Lower lobe of right lung (tissue), 2 donors: ENCODE results near the gene APEX1. TPM values are rescaled to one million over a fixed set of nuclear protein-coding genes. Genes with fewer than 3 reads are reported as not detected.
A peak's percentile ranks its signal among the peaks of the same experiment; 100 is the strongest.
"Not testable (repeated sequence)": the region's sequence is repeated elsewhere in the genome, so short reads cannot be mapped to it uniquely, and the experiment has no call there.

Experiments
- ATAC-seq, 2 donors: fragments of 200-7000 bp; cut with Tn5 transposase; one replicate each; pipeline ENCODE4 v1.9.1; 2020 to 2022; ENCODE audit warnings: mild to moderate bottlenecking in 2 of 2, moderate library complexity in 2 of 2
- DNase-seq: peaks from one replicate; pipeline ENCODE4 v3.0.0-alpha.2; 2020
- H3K27ac ChIP-seq: fragments of 200-600 bp; one replicate; pipeline ENCODE4 v1.8.0; 2022
- H3K27me3 ChIP-seq: fragments of 200-600 bp; one replicate; pipeline ENCODE4 v1.8.0; 2022; ENCODE audit warnings: low read depth
- H3K36me3 ChIP-seq: fragments of 200-600 bp; one replicate; pipeline ENCODE4 v1.8.0; 2022; ENCODE audit warnings: mild to moderate bottlenecking
- H3K4me1 ChIP-seq: fragments of 200-600 bp; one replicate; pipeline ENCODE4 v1.8.0; 2022
- H3K4me3 ChIP-seq: fragments of 200-600 bp; one replicate; pipeline ENCODE4 v1.8.0; 2022; ENCODE audit warnings: mild to moderate bottlenecking
- H3K9me3 ChIP-seq: fragments of 200-600 bp; one replicate; pipeline ENCODE4 v1.8.0; 2022
- CTCF ChIP-seq: fragments of 200-600 bp; IDR thresholded peaks from one replicate; pipeline ENCODE4 v1.8.0; 2022; ENCODE audit warnings: antibody characterized with exemption, mild to moderate bottlenecking
- intact Hi-C: fragments of 100-400 bp; cut with DNase I; formaldehyde crosslinking; loops from one replicate; pipeline ENCODE4 v1.11.0; 2022
- total RNA-seq: library from RNA; stranded (reverse); fragmentation: NEBNext Ultra II Directional; extraction: Animal tissue kit (Norgen Biotek cat#: 25700); gene quantifications from one replicate; pipeline ENCODE4 v1.2.1, GENCODE V29; 2021
- donor health status: DM: no; HTN: yes; CAD: no; lungs with severe emphysema.

The APEX1 gene
- total RNA-seq, 1 donor from 2014 or later, result 103 TPM

- Histone ChIP-seq H3K27ac (no peak overlapping the region), H3K36me3 (no peaks in the 10 kb centered on the region), H3K4me1 (no peaks in the 10 kb centered on the region), H3K27me3 (peaks cover 14% of the 10 kb centered on the region), H3K4me3 (no peak overlapping the region), H3K9me3 (no peaks in the 10 kb centered on the region)
- ATAC-seq (no peak), DNase-seq (no peak)
- intact Hi-C loops, result no loop called here
- no peak for TF ChIP-seq CTCF
Observed at GRCh38 chr14:20438664-20439063, 16.4 kb upstream of the APEX1 start.

GRCh38 chr14:20440465-20440864, 14.6 kb upstream of the APEX1 start:
- Histone ChIP-seq H3K27ac (no peak overlapping the region), H3K36me3 (peaks cover 3% of the 10 kb centered on the region), H3K9me3 (no peaks in the 10 kb centered on the region), H3K4me1 (no peaks in the 10 kb centered on the region), H3K4me3 (no peak overlapping the region), H3K27me3 (peaks cover 5% of the 10 kb centered on the region)
- intact Hi-C loops, result no loop called here
- DNase-seq (no peak), ATAC-seq (no peak)
- TF ChIP-seq CTCF, result no peak

DNA sequence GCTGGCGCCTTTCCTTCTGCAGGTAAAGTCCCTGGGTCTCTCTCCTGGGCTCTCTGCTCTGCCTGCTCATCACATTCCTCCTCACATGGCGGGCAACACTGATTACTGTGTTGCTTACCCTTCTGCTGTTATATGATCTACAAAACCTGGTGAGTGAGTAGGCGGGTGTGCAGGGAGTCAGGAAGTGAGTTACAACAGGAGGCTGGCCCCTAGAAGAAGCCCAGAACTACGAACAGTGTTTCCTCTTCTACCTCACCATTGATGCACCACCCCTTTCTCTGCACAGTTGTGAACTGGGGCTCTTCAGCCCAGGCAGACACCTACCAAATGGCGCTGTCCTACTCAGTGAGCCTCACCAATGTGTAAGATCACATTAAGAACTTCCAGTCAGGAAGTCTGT, 14.1 kb upstream of the APEX1 start:
- ATAC-seq (peak in 1 of 2 donors; percentile 53), DNase-seq (no peak)
- Histone ChIP-seq H3K27me3 (peaks cover 1% of the 10 kb centered on the region), H3K4me3 (no peak overlapping the region), H3K36me3 (peaks cover 8% of the 10 kb centered on the region), H3K27ac (no peak overlapping the region), H3K9me3 (no peaks in the 10 kb centered on the region), H3K4me1 (no peaks in the 10 kb centered on the region)
- intact Hi-C loops, result no loop called here
- no peak for TF ChIP-seq CTCF

- intact Hi-C loops, result no loop called here
- H3K27me3 ChIP-seq, result no peaks in the 10 kb centered on the region
- ATAC-seq, result no peak
- no peak for DNase-seq
- no peaks in the 10 kb centered on the region for H3K9me3 ChIP-seq
- no peaks in the 10 kb centered on the region for H3K4me1 ChIP-seq
- H3K27ac ChIP-seq, result no peak overlapping the region
- peaks cover 13% of the 10 kb centered on the region for H3K36me3 ChIP-seq
- H3K4me3 ChIP-seq, result no peak overlapping the region
- TF ChIP-seq CTCF, result no peak
Observed at GRCh38 chr14:20441461-20441860, 13.6 kb upstream of the APEX1 start.

GRCh38 chr14:20443650-20444049, 11.4 kb upstream of the APEX1 start:
- H3K4me1 ChIP-seq, intact Hi-C loops, H3K9me3 ChIP-seq, H3K4me3 ChIP-seq, H3K27ac ChIP-seq, ATAC-seq, DNase-seq, H3K27me3 ChIP-seq: not testable (repeated sequence)
- peaks cover 35% of the 10 kb centered on the region for H3K36me3 ChIP-seq

DNA sequence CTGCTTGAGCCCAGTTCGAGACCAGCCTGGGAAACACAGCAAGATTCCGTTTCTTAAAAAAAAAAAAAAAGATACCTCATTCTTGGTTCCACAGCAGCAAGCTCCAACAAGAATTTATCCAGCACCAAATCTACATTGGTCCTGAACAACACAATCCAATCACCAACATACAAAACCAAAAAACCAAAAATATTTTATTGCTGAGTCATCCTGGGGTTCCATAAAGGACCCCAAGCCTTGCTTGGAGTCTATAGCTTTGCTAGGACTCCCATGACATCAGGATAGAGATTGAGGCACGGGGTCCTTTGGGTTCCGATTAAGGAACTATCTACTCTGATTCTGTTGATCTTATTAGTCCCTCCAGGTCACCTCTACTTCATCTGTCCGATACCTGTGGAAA, 8.1 kb upstream of the APEX1 start:
- H3K27ac ChIP-seq, result no peak overlapping the region
- TF ChIP-seq CTCF, result no peak
- no peak overlapping the region for H3K4me3 ChIP-seq
- no peaks in the 10 kb centered on the region for H3K9me3 ChIP-seq
- ATAC-seq (no peak), DNase-seq (no peak)
- intact Hi-C loops, result no loop called here
- H3K36me3 ChIP-seq, result peaks cover 68% of the 10 kb centered on the region
- H3K4me1 ChIP-seq, result no peaks in the 10 kb centered on the region
- H3K27me3 ChIP-seq, result no peaks in the 10 kb centered on the region

DNA sequence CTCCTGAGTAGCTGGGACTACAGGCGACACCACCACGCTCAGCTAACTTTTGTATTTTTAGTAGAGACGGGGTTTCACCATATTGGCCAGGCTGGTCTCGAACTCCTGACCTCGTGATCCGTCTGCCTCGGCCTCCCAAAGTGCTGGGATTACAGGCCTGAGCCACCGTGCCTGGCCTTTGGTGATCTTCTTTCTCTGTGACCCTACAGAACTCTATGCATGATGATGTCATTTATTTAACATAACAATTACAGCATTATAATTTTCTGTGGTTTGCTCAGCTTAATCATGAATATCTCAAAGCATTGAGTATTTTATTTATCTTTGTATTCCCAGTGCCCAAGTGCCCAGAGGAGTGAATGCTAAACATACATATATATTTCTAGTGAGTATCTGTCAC, 2.2 kb upstream of the APEX1 start:
- Histone ChIP-seq H3K36me3 (peaks cover 65% of the 10 kb centered on the region), H3K4me1 (peaks cover 32% of the 10 kb centered on the region)
- H3K27me3 ChIP-seq, H3K4me3 ChIP-seq, intact Hi-C loops, ATAC-seq, H3K27ac ChIP-seq, DNase-seq, H3K9me3 ChIP-seq: not testable (repeated sequence)
